ENCODE results near the gene CCT8. TPM values are rescaled to one million over a fixed set of nuclear protein-coding genes. Genes with fewer than 3 reads are reported as not detected.
"Not testable (repeated sequence)": the region's sequence is repeated elsewhere in the genome, so short reads cannot be mapped to it uniquely, and the experiment has no call there.

CCT8 gene
- total and polyA plus RNA-seq, 5 donors from 2014 or later = 94.6 to 165 (median 135) TPM

GRCh38 chr21:29029524-29029923, 43.9 kb downstream of the CCT8 start:
- ATAC-seq (ENCODE audit: low read depth in 2 of 2) = no peak
- Histone ChIP-seq H3K36me3 (ENCODE audit: control insufficient read depth, insufficient read depth, low read length) (peaks cover 62% of the 10 kb centered on the region), H3K4me3 (ENCODE audit: low read depth, low read length) (no peak overlapping the region), H3K4me1 (ENCODE audit: control insufficient read depth, insufficient read depth, low read length, poor library complexity, severe bottlenecking) (peaks cover 20% of the 10 kb centered on the region), H3K27me3 (ENCODE audit: control insufficient read depth, insufficient read depth, low read length) (no peaks in the 10 kb centered on the region), H3K27ac (ENCODE audit: insufficient read depth, low read length, poor library complexity, severe bottlenecking) (no peak overlapping the region), H3K9me3 (ENCODE audit: control insufficient read depth in 2 of 2, low read length in 2 of 2) (no peaks in the 10 kb centered on the region)
- no peaks in the 10 kb centered on the region for H3K9me3 Mint-ChIP-seq
- DNase-seq = no peak
- peaks cover 31 to 50% (median 48%) of the 10 kb centered on the region in 4 donors for H3K4me1 Mint-ChIP-seq
- peak overlapping the region in 1 of 4 donors; percentile 2 for H3K4me3 Mint-ChIP-seq
- H3K27me3 Mint-ChIP-seq = peaks cover 3% of the 10 kb centered on the region
- peaks cover 36% of the 10 kb centered on the region for H3K36me3 Mint-ChIP-seq
- H3K27ac Mint-ChIP-seq = no peak overlapping the region

GRCh38 chr21:29025328-29025713, 48.1 kb downstream of the CCT8 start:
- H3K4me3 ChIP-seq (ENCODE audit: low read depth, low read length) = peak overlapping the region; percentile 99
- H3K4me1 Mint-ChIP-seq = peaks cover 22 to 59% (median 46%) of the 10 kb centered on the region in 4 donors
- H3K4me1 ChIP-seq (ENCODE audit: control insufficient read depth, insufficient read depth, low read length, poor library complexity, severe bottlenecking) = peaks cover 45% of the 10 kb centered on the region

GRCh38 chr21:29024474-29025327, 48.7 kb downstream of the CCT8 start, which contains the start of gene USP16:
Gene USP16, plus strand, starts transcription at chr21:29024668. Its CDS starts 3,246 bp downstream, at chr21:29027914.
- peaks cover 8% of the 10 kb centered on the region for H3K36me3 Mint-ChIP-seq
- H3K27ac ChIP-seq (ENCODE audit: insufficient read depth, low read length, poor library complexity, severe bottlenecking) = peak within 1 kb of the TSS; percentile 99
- H3K4me3 ChIP-seq (ENCODE audit: low read depth, low read length) = peak within 1 kb of the TSS; percentile 99
- H3K9me3 Mint-ChIP-seq = peaks cover 0 to 2% (median 0%) of the 10 kb centered on the region in 7 donors
- ATAC-seq (ENCODE audit: low read depth in 2 of 2) (peak; percentile 92 to 93), DNase-seq (peak; percentile 92 to 99 (median 97))
- H3K4me3 Mint-ChIP-seq = peak within 1 kb of the TSS; percentile 96 to 99 (median 98)
- peaks cover 49% of the 10 kb centered on the region for H3K4me1 ChIP-seq (ENCODE audit: control insufficient read depth, insufficient read depth, low read length, poor library complexity, severe bottlenecking)
- peaks cover 17% of the 10 kb centered on the region for H3K36me3 ChIP-seq (ENCODE audit: control insufficient read depth, insufficient read depth, low read length)
- peak within 1 kb of the TSS; percentile 98 to 99 (median 99) for H3K27ac Mint-ChIP-seq
- no peaks in the 10 kb centered on the region for H3K27me3 ChIP-seq (ENCODE audit: control insufficient read depth, insufficient read depth, low read length)
- H3K4me1 Mint-ChIP-seq = peaks cover 21 to 65% (median 43%) of the 10 kb centered on the region in 4 donors
- H3K9me3 ChIP-seq (ENCODE audit: control insufficient read depth in 2 of 2, low read length in 2 of 2) = no peaks in the 10 kb centered on the region
- H3K27me3 Mint-ChIP-seq = peaks cover 8% of the 10 kb centered on the region

More at GRCh38 chr21:29025328-29025713, 48.1 kb downstream of the CCT8 start:
- Mint-ChIP-seq H3K4me3 (peak overlapping the region; percentile 96 to 99 (median 98)), H3K27ac (peak overlapping the region; percentile 98 to 99 (median 99)), H3K27me3 (peaks cover 8% of the 10 kb centered on the region), H3K36me3 (peaks cover 9% of the 10 kb centered on the region), H3K9me3 (peaks cover 0 to 2% (median 0%) of the 10 kb centered on the region in 7 donors)
- Histone ChIP-seq H3K27ac (ENCODE audit: insufficient read depth, low read length, poor library complexity, severe bottlenecking) (peak overlapping the region; percentile 99), H3K9me3 (ENCODE audit: control insufficient read depth in 2 of 2, low read length in 2 of 2) (no peaks in the 10 kb centered on the region), H3K36me3 (ENCODE audit: control insufficient read depth, insufficient read depth, low read length) (peaks cover 23% of the 10 kb centered on the region), H3K27me3 (ENCODE audit: control insufficient read depth, insufficient read depth, low read length) (no peaks in the 10 kb centered on the region)
- ATAC-seq (ENCODE audit: low read depth in 2 of 2) (peak in 1 of 2 donors; percentile 6), DNase-seq (no peak)

GRCh38 chr21:29022166-29022565, 51.3 kb downstream of the CCT8 start:
- no peaks in the 10 kb centered on the region for H3K9me3 ChIP-seq (ENCODE audit: control insufficient read depth in 2 of 2, low read length in 2 of 2)
- ATAC-seq (ENCODE audit: low read depth in 2 of 2) (no peak), DNase-seq (peak in 1 of 3 donors; percentile 25)
- peaks cover 8% of the 10 kb centered on the region for H3K27me3 Mint-ChIP-seq
- peaks cover 63% of the 10 kb centered on the region for H3K4me1 ChIP-seq (ENCODE audit: control insufficient read depth, insufficient read depth, low read length, poor library complexity, severe bottlenecking)
- H3K9me3 Mint-ChIP-seq = peaks cover 0 to 2% (median 0%) of the 10 kb centered on the region in 7 donors
- H3K27ac ChIP-seq (ENCODE audit: insufficient read depth, low read length, poor library complexity, severe bottlenecking) = peak overlapping the region; percentile 99
- peak overlapping the region; percentile 63 to 99 (median 87) for H3K27ac Mint-ChIP-seq
- peaks cover 31 to 73% (median 49%) of the 10 kb centered on the region in 4 donors for H3K4me1 Mint-ChIP-seq
- H3K27me3 ChIP-seq (ENCODE audit: control insufficient read depth, insufficient read depth, low read length) = no peaks in the 10 kb centered on the region
- no peak overlapping the region for H3K4me3 ChIP-seq (ENCODE audit: low read depth, low read length)
- peak overlapping the region; percentile 53 to 79 (median 64) for H3K4me3 Mint-ChIP-seq
- H3K36me3 ChIP-seq (ENCODE audit: control insufficient read depth, insufficient read depth, low read length) = no peaks in the 10 kb centered on the region
- H3K36me3 Mint-ChIP-seq = no peaks in the 10 kb centered on the region

DNA sequence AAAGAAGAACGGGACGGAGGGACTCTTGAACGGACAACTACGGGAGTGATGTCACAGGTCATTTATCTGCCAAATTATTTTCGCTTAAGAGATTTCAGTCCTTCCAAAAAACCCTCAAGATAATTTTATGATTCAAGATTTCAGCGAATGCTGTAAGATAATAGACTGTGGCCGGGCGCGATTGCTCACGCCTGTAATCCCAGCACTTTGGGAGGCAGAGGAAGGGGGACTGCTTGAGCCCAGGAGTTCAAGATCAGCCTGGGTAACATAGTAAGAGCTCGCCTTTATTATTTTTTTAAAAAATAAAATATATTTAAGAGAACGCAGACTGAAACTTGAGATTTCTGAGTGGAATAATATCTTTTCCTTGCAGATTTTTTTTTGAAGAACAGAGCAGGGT, 54.9 kb downstream of the CCT8 start:
- ATAC-seq (ENCODE audit: low read depth in 2 of 2) = no peak
- H3K27me3 ChIP-seq (ENCODE audit: control insufficient read depth, insufficient read depth, low read length) = no peaks in the 10 kb centered on the region
- peaks cover 36% of the 10 kb centered on the region for H3K4me1 ChIP-seq (ENCODE audit: control insufficient read depth, insufficient read depth, low read length, poor library complexity, severe bottlenecking)
- Mint-ChIP-seq H3K27ac (peak overlapping the region in 2 of 3 donors; percentile 95 to 96), H3K4me3 (peak overlapping the region; percentile 84 to 95 (median 93)), H3K27me3 (no peaks in the 10 kb centered on the region), H3K36me3 (no peaks in the 10 kb centered on the region), H3K9me3 (peaks cover 0 to 2% (median 0%) of the 10 kb centered on the region in 7 donors), H3K4me1 (peaks cover 20 to 51% (median 26%) of the 10 kb centered on the region in 4 donors)
- no peaks in the 10 kb centered on the region for H3K36me3 ChIP-seq (ENCODE audit: control insufficient read depth, insufficient read depth, low read length)
- DNase-seq = peak in 1 of 3 donors; percentile 19
- peak overlapping the region; percentile 86 for H3K27ac ChIP-seq (ENCODE audit: insufficient read depth, low read length, poor library complexity, severe bottlenecking)
- peak overlapping the region; percentile 90 for H3K4me3 ChIP-seq (ENCODE audit: low read depth, low read length)
- H3K9me3 ChIP-seq (ENCODE audit: control insufficient read depth in 2 of 2, low read length in 2 of 2) = no peaks in the 10 kb centered on the region

- Histone ChIP-seq H3K9me3 (ENCODE audit: control insufficient read depth in 2 of 2, low read length in 2 of 2) (no peaks in the 10 kb centered on the region), H3K4me1 (ENCODE audit: control insufficient read depth, insufficient read depth, low read length, poor library complexity, severe bottlenecking) (peaks cover 30% of the 10 kb centered on the region), H3K27ac (ENCODE audit: insufficient read depth, low read length, poor library complexity, severe bottlenecking) (no peak overlapping the region), H3K36me3 (ENCODE audit: control insufficient read depth, insufficient read depth, low read length) (no peaks in the 10 kb centered on the region), H3K4me3 (ENCODE audit: low read depth, low read length) (peak overlapping the region; percentile 90), H3K27me3 (ENCODE audit: control insufficient read depth, insufficient read depth, low read length) (no peaks in the 10 kb centered on the region)
- ATAC-seq (ENCODE audit: low read depth in 2 of 2) (no peak), DNase-seq (peak in 1 of 3 donors; percentile 12)
- no peaks in the 10 kb centered on the region for H3K36me3 Mint-ChIP-seq
- peaks cover 20 to 45% (median 25%) of the 10 kb centered on the region in 4 donors for H3K4me1 Mint-ChIP-seq
- H3K9me3 Mint-ChIP-seq = peaks cover 0 to 2% (median 0%) of the 10 kb centered on the region in 7 donors
- H3K27me3 Mint-ChIP-seq = no peaks in the 10 kb centered on the region
- H3K4me3 Mint-ChIP-seq = peak overlapping the region; percentile 84 to 94 (median 93)
- H3K27ac Mint-ChIP-seq = peak overlapping the region; percentile 61 to 96 (median 95)
Observed at GRCh38 chr21:29017639-29018237, 55.7 kb downstream of the CCT8 start.

DNA sequence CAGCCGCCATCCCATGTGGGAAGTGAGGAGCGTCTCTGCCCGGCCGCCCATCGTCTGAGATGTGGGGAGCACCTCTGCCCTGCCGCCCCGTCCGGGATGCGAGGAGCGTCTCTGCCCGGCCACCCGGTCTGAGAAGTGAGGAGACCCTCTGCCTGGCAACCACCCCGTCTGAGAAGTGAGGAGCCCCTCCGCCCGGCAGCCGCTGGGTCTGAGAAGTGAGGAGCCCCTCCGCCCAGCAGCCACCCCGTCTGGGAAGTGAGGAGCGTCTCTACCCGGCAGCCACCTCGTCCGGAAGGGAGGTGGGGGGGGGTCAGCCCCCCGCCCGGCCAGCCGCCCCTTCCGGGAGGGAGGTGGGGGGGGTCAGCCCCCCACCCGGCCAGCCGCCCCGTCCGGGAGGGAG, 62.2 kb downstream of the CCT8 start:
- H3K4me3 Mint-ChIP-seq; H3K9me3 ChIP-seq (ENCODE audit: control insufficient read depth in 2 of 2, low read length in 2 of 2); H3K27me3 ChIP-seq (ENCODE audit: control insufficient read depth, insufficient read depth, low read length); H3K36me3 Mint-ChIP-seq; DNase-seq; H3K27ac ChIP-seq (ENCODE audit: insufficient read depth, low read length, poor library complexity, severe bottlenecking); H3K4me3 ChIP-seq (ENCODE audit: low read depth, low read length); H3K27ac Mint-ChIP-seq; H3K4me1 ChIP-seq (ENCODE audit: control insufficient read depth, insufficient read depth, low read length, poor library complexity, severe bottlenecking); H3K4me1 Mint-ChIP-seq; ATAC-seq (ENCODE audit: low read depth in 2 of 2); H3K27me3 Mint-ChIP-seq; H3K9me3 Mint-ChIP-seq: not testable (repeated sequence)
- peaks cover 13% of the 10 kb centered on the region for H3K36me3 ChIP-seq (ENCODE audit: control insufficient read depth, insufficient read depth, low read length)

All from CD4-positive, CD25-positive, alpha-beta regulatory T cell (primary cell).